ENCODE results near the gene ANKRD63.

- TF ChIP-seq CTCF (IDR thresholded peaks at IDR 0.05), result no peak
- no peak for TF ChIP-seq POLR2A (IDR thresholded peaks at IDR 0.05)
Observed at GRCh38 chr15:40239404-40239692, 43.5 kb downstream of the ANKRD63 start.
